ENCODE data around the gene POLR3B.

GRCh38 chr12:106369624-106370346 is 12.2 kb downstream of the POLR3B start:
- TF ChIP-seq, protein P1, sequence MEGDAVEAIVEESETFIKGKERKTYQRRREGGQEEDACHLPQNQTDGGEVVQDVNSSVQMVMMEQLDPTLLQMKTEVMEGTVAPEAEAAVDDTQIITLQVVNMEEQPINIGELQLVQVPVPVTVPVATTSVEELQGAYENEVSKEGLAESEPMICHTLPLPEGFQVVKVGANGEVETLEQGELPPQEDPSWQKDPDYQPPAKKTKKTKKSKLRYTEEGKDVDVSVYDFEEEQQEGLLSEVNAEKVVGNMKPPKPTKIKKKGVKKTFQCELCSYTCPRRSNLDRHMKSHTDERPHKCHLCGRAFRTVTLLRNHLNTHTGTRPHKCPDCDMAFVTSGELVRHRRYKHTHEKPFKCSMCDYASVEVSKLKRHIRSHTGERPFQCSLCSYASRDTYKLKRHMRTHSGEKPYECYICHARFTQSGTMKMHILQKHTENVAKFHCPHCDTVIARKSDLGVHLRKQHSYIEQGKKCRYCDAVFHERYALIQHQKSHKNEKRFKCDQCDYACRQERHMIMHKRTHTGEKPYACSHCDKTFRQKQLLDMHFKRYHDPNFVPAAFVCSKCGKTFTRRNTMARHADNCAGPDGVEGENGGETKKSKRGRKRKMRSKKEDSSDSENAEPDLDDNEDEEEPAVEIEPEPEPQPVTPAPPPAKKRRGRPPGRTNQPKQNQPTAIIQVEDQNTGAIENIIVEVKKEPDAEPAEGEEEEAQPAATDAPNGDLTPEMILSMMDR (conservative IDR thresholded peaks at IDR 0.05; ENCODE audit: low read length) = no peak
- TF ChIP-seq EZH2phosphoT487 (IDR thresholded peaks at IDR 0.05; ENCODE audit: borderline replicate concordance, low read depth, low read length) = no peak

Data from OCI-LY7 (cell line).